HG03159 (cell line): ENCODE data around the gene L3MBTL3.
"Not testable (repeated sequence)": the region's sequence is repeated elsewhere in the genome, so short reads cannot be mapped to it uniquely, and the experiment has no call there.

Experiments used
- ATAC-seq: cut with Tn5 transposase; IDR thresholded peaks from one replicate; pipeline ENCODE4 v1.9.1; 2021; ENCODE audit warnings: mild to moderate bottlenecking, moderate library complexity; ENCODE audit not compliant: unreplicated experiment

Gene L3MBTL3

DNA sequence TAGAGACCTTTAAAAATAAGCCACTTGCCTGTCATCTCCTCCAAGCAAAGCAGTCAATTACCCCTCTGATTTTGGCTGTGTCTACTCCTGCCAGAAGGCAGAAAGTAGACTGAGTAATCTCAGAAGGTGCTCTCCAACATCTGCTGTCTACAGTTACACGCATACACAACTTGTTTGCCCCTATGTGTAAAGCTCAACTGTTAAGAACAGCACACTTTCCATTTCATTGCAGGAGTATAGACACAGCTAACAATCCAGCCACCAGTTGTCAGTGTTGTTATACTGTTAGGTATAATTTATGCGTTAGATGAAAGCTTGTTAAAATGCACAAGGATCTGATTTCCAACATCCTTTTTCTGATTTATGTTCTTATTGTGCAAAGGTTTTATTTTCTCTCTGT lies 116.2 kb downstream of the L3MBTL3 start:
- no peak for ATAC-seq

DNA sequence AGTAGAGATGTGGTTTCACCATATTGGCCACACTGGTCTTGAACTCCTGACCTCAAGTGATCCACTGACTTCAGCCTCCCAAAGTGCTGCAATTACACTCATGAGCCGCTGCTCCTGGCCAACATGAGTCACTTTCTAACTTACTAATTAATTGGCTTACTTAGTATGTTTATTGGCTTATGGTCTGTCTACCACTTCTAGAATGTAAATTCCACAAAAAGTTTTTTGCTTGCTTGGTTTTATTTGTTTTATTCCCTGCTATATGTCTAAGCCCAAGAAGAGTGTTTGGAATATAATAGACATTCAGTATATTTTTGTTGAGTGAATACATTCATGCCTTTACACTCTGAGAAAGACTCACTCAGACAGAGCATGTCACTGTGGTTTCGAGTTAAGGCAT lies 118.4 kb downstream of the L3MBTL3 start:
- ATAC-seq, result no peak

- peak; percentile 50 for ATAC-seq
Observed at GRCh38 chr6:130138116-130138908, 119.9 kb downstream of the L3MBTL3 start.

GRCh38 chr6:130138909-130139242 lies 120.5 kb downstream of the L3MBTL3 start:
- no peak for ATAC-seq

DNA sequence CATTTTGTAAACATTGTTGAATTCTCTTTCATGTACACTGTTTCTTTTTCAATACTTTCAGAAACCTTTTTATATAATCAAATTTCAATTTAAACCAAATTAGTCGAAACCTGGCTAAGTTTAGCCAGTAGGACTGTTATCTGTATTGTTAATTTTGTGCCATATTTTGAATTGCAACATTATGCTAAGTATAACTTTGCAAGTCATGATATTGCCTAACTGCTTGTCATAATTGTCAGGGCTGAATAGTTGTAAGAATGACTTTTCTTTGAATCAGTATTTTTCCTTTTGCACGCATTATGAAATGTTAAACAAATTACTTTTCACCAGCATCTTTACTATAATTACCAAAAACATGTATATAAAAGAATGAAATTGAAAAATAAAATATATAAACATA lies 121.7 kb downstream of the L3MBTL3 start:
- no peak for ATAC-seq

DNA sequence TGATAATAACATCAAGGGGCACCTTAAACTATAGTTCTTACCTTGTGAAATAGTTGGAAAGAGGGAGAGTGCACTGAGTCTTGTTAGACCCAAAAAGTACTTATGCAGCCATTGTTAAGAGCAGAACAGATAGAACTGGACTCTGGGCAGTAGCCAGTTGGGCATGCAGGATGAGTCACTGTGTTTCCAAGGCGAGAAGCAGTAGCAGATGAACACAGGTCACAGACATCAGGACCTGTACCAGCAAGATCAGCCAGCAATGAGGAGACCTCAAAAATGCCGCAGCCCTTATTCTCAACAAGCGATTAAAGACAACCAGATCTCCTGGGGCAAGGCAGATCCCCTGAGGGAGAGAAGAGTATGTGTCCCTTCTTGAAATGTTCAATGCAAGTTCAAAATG lies 125.3 kb downstream of the L3MBTL3 start:
- ATAC-seq, result no peak

- ATAC-seq, result no peak
Observed at GRCh38 chr6:130147111-130147510, 128.7 kb downstream of the L3MBTL3 start.

- no peak for ATAC-seq
Observed at GRCh38 chr6:130148181-130148580, 129.8 kb downstream of the L3MBTL3 start.

DNA sequence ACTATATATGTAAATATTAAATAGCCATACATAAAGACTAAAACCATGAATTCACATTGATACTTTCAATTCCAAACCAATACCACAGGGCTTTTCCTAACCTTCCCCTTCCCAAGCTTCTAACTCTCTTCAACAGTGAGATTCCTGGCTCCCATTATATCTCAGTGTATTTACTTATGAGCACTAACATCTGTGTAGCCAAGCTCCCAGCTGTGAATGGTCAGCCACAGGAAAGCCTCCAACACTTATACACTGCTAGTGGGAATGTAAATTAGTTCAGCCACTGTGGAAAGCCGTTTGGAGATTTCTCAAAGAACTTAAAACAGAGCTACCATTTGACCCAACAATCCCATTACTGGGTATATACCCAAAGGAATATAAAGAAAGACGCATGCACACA lies 130.6 kb downstream of the L3MBTL3 start:
- not testable (repeated sequence) for ATAC-seq

GRCh38 chr6:130150906-130151305 lies 132.5 kb downstream of the L3MBTL3 start:
- ATAC-seq, result no peak

GRCh38 chr6:130152908-130153510 lies 134.6 kb downstream of the L3MBTL3 start:
- ATAC-seq, result no peak

DNA sequence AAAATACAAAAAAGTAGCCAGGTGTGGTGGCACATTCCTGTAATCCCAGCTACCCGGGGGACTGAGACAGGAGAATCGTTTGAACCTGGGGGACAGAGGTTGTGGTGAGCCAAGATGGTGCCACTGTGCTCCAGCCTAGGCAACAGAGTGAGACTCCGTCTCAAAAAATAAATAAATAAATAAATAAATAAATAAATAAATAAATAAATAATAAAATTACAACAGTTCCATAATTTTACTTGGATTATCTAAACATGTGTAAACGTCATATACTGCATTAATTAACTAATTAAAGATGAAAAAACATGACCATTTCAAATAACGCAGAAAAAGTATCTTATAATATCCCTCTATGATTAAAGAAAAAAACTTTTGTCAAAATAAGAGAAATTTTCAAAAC lies 138.5 kb downstream of the L3MBTL3 start:
- no peak for ATAC-seq

DNA sequence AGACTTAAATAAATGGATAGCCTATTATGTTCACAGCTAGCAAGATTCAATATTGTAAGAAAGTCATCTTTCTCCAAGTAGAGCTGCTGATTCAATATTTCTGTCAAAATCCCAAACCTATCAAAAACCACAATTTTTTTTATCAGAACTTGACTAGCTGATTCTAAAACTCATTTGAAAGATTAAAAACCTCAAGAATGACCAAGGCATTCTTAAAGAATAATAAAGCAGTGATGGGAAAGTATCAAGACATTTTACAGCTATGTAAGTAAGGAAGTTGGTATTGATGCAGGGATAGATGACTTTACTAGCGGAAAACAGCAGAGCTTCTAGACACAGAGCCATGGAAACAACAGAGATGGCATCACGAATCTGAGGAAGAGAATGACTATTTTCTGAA lies 139.7 kb downstream of the L3MBTL3 start:
- no peak for ATAC-seq

DNA sequence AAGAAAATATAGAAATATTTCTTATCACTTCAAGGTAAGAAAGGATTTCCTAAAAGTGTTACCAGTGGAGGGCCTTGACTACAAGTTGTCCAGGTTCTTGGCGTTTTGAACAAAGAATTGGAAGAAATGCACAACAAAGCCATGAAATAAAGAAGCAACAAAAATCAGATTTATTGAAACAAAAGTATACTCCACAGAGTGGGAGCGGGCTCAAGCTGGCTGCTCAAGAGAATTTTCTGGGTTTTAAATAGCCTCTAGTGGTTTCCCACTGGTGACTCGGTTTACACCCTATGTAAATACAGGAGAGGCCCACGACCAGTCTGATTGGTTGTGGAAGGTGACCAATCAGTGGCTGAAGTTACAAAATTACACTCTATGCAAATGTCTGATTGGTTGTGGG lies 140.2 kb downstream of the L3MBTL3 start:
- no peak for ATAC-seq

DNA sequence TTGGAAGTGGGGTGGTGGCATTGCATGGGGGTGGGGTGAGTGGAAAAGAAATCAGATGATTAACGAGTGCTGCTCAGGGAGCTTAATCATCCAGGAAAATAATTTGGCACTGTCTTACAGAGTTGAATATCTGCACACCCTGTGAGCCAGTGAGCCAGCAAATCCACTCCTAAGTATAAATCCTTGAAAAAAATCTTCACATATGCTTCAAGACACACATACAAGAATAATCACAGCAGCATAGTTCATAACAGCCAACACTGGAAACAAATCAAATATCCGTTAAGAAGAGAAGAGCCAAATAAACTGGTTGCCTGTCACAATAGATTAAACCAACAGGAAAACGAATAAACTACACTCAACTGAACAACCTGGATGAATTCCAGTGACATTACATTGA lies 141.6 kb downstream of the L3MBTL3 start:
- ATAC-seq, result no peak

GRCh38 chr6:130161683-130162404 lies 143.5 kb downstream of the L3MBTL3 start:
- no peak for ATAC-seq

DNA sequence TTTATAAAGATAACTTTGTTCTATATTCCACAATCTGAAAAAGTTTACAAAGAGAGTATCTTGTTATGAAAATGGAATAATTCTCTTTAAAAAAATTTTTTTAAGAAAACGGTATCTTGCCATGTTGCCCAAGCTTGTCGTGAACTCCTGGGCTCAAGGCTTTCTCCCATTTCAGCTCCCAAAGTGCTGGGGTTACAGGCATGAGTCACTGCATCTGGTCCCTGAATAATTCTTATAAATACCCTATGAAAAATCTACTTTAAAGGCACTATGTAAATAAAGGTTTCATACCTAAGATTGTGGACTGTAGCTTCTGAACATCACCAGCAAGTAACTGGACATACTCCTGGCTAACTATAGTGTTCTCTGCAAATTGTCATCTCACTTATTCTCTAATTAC lies 144.0 kb downstream of the L3MBTL3 start:
- ATAC-seq, result no peak

- ATAC-seq, result no peak
Observed at GRCh38 chr6:130163266-130163665, 144.9 kb downstream of the L3MBTL3 start.

- ATAC-seq, result no peak
Observed at GRCh38 chr6:130164251-130164650, 145.9 kb downstream of the L3MBTL3 start.

- ATAC-seq, result no peak
Observed at GRCh38 chr6:130167655-130168054, 149.3 kb downstream of the L3MBTL3 start.

- not testable (repeated sequence) for ATAC-seq
Observed at GRCh38 chr6:130170160-130170559, 151.8 kb downstream of the L3MBTL3 start.

- not testable (repeated sequence) for ATAC-seq
Observed at GRCh38 chr6:130173377-130174004, 155.1 kb downstream of the L3MBTL3 start.
